Memory B cell (primary cell): ENCODE results near the gene IL17C.

Experiments
- ATAC-seq: fragments of 150-1000 bp; cut with Tn5 transposase; 2 replicates; pipeline ENCODE4 v1.10.0; 2021; ENCODE audit warnings: low read depth, mild to moderate bottlenecking, moderate library complexity
- DNase-seq, 2 donors: peaks; one replicate each; pipeline ENCODE4 v3.0.0; 2022; ENCODE audit warnings: low spot score in 2 of 2
- H3K27ac Mint-ChIP-seq: one replicate; pipeline ENCODE4 v1.8.0; 2022; ENCODE audit warnings: mild to moderate bottlenecking, moderate library complexity, mixed read lengths
- H3K27me3 Mint-ChIP-seq: one replicate; pipeline ENCODE4 v1.8.0; 2022; ENCODE audit warnings: mixed read lengths
- H3K36me3 Mint-ChIP-seq: one replicate; pipeline ENCODE4 v1.8.0; 2022; ENCODE audit warnings: mild to moderate bottlenecking, mixed read lengths
- H3K4me1 Mint-ChIP-seq: one replicate; pipeline ENCODE4 v1.8.0; 2022; ENCODE audit warnings: mixed read lengths
- H3K4me3 Mint-ChIP-seq: one replicate; pipeline ENCODE4 v1.8.0; 2022; ENCODE audit warnings: mild to moderate bottlenecking, moderate library complexity, mixed read lengths
- H3K9me3 Mint-ChIP-seq: one replicate; pipeline ENCODE4 v1.8.0; 2022; ENCODE audit warnings: mixed read lengths

Gene IL17C

DNA sequence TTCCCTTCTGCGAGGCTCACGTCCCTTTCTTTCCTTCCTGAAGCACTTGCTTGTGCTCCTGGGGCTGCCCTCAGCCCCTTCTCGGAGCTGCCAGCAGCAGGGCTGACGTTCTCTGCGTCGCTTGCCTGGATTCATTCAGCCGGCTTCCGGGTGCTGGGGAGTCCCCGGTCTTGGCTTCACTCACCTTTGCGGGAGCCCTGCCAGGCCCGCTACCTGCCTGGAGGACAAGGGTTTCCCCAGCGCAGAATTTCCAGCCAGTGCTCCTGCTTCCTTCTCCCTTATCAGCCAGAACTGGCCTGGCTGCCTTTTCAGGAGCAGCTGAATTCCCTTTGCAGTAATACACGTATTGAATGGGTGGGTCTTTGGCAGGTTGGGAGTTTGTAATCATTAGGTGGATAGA is 22.1 kb upstream of the IL17C start:
- no peaks in the 10 kb centered on the region for H3K27me3 Mint-ChIP-seq
- no peak overlapping the region for H3K27ac Mint-ChIP-seq
- peaks cover 7% of the 10 kb centered on the region for H3K4me1 Mint-ChIP-seq
- no peaks in the 10 kb centered on the region for H3K9me3 Mint-ChIP-seq
- H3K4me3 Mint-ChIP-seq = no peak overlapping the region
- peaks cover 22% of the 10 kb centered on the region for H3K36me3 Mint-ChIP-seq
- no peak for DNase-seq
- no peak for ATAC-seq

DNA sequence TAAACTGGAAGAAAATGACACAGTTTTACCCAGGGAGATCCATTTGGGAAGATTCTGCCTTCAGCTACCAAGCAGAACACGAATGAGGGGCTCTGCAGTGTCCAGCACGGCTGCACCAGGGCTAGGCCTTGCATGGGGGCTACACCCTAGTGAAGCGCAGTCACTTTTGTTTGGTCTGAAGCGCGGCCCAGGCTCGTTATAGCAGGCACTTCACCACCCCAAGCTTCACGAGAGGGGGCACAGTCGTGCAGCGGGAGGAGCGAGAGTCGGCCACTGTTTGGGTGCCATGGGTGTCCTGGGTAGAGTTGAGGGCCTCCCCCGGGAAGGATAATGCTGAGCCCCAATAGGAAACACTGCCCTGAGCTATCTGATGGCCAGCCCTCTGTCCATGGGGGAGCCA is 21.6 kb upstream of the IL17C start:
- no peak for ATAC-seq
- H3K27me3 Mint-ChIP-seq = no peaks in the 10 kb centered on the region
- H3K4me3 Mint-ChIP-seq = no peak overlapping the region
- DNase-seq = no peak
- no peaks in the 10 kb centered on the region for H3K9me3 Mint-ChIP-seq
- H3K36me3 Mint-ChIP-seq = peaks cover 22% of the 10 kb centered on the region
- H3K4me1 Mint-ChIP-seq = peaks cover 7% of the 10 kb centered on the region
- H3K27ac Mint-ChIP-seq = no peak overlapping the region

DNA sequence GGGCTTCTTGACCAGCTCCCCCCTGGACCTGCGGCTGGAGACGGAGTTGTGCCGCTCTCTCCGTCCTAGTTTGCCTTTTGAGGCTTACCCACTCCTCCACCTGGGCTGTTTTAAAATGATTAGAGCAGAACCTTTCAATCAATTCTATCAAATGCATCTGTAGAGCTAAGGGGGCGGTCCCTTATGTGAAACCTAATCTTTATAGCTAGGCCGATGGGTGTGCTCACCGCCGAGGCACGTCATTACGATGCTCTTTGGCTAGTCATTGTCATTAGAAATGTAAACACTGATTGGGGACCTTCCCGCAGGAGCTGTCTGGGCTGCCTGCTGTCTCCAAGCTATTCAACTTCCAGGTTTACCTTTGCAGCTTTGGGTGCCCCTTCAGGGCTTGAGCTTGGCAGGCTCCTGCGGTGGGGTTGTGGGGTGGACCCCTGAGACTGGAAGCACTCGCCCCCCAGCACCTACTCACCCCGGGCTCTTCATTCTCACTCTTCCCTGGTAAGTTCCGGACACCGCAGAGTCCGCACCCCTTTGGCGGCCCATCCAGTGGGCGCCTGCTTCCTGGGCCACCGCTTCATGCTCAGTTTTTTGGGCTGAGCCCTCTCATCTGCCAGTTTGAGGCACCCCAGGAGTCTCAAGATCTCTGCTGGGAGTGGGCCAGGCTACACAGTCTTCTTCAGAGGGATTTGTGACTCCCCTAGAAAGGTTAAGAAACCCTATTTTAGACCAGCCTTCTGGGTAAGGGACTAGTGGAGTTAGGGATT is 20.9 kb upstream of the IL17C start:
- no peak overlapping the region for H3K4me3 Mint-ChIP-seq
- peaks cover 7% of the 10 kb centered on the region for H3K4me1 Mint-ChIP-seq
- peaks cover 23% of the 10 kb centered on the region for H3K36me3 Mint-ChIP-seq
- H3K27ac Mint-ChIP-seq = no peak overlapping the region
- ATAC-seq (no peak), DNase-seq (no peak)
- no peaks in the 10 kb centered on the region for H3K9me3 Mint-ChIP-seq
- H3K27me3 Mint-ChIP-seq = no peaks in the 10 kb centered on the region

DNA sequence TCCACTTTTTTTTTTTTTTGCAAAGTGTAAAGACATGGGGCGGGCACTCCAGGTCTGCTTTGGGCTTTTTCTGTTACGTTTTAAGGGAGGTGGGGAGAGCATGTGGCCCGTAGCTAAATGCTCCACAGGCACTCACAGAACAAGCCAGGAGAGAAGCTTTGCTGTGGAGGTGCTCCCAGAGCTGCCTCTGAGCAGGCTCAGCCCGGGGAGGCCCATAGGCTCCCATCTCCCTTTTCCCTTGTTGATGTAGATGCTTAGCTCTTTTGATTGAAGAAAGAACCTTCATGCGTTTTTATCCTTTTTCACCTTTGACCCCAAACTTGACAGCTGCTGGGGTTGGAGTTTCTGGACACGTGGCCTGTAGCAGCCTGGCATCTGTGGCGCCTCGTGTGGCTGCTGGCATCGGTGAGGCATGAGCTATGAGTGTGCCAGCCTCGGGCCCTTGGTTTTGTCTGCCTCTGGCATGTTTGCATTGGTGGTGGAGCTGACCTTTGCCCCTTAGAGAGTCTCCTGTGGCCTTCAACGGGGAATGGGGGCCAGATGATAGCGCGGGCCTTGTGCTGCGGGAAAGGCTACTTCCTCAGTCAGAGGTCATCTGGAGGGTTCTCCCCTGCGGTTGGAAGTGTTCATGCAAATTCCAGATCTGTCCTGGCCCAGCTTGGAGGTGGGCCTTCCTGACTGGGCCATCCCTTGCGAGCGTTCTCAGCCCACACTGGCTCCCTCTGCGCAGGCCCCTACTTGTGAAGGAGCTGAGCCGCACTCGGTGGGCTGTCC is 20.0 kb upstream of the IL17C start:
- no peak overlapping the region for H3K27ac Mint-ChIP-seq
- peaks cover 26% of the 10 kb centered on the region for H3K36me3 Mint-ChIP-seq
- H3K4me1 Mint-ChIP-seq = peaks cover 10% of the 10 kb centered on the region
- ATAC-seq (no peak), DNase-seq (no peak)
- no peaks in the 10 kb centered on the region for H3K27me3 Mint-ChIP-seq
- no peak overlapping the region for H3K4me3 Mint-ChIP-seq
- no peaks in the 10 kb centered on the region for H3K9me3 Mint-ChIP-seq

DNA sequence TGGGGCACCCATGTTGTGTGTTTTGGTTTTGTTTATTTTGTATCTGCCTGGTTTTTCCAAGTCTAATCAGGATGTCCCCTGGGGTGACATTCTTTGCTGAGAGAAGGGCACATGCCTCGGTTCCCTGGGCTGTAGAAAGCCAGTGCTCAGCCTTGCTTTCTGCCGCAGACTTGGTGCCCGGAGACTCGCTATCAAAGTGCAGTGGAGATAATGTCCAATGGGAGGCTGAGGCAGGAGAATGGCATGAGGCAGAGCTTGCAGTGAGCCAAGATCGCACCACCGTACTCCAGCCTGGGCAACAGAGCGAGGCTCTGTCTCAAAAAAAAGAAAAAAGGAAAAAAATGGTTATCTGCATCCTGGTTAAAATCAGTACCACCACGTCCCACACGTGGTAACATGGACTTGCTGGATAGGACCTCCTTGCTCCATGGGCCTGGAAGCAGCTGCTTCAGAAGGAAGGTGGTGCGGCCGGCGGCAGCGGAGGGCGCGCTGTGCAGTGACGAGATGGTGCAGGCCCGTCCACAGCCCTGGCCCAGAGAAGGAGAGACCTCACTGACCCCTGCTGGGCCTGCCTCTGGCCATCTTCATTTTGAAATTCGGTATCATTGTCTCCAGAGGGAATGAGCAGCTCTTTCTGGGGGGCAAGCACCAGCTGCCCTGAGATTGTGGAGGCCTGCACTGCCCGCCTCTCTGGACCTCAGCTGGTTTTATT is 19.3 kb upstream of the IL17C start:
- Mint-ChIP-seq H3K4me1 (peaks cover 10% of the 10 kb centered on the region), H3K9me3 (no peaks in the 10 kb centered on the region), H3K36me3 (peaks cover 25% of the 10 kb centered on the region), H3K4me3 (no peak overlapping the region), H3K27ac (no peak overlapping the region), H3K27me3 (no peaks in the 10 kb centered on the region)
- ATAC-seq (no peak), DNase-seq (no peak)

DNA sequence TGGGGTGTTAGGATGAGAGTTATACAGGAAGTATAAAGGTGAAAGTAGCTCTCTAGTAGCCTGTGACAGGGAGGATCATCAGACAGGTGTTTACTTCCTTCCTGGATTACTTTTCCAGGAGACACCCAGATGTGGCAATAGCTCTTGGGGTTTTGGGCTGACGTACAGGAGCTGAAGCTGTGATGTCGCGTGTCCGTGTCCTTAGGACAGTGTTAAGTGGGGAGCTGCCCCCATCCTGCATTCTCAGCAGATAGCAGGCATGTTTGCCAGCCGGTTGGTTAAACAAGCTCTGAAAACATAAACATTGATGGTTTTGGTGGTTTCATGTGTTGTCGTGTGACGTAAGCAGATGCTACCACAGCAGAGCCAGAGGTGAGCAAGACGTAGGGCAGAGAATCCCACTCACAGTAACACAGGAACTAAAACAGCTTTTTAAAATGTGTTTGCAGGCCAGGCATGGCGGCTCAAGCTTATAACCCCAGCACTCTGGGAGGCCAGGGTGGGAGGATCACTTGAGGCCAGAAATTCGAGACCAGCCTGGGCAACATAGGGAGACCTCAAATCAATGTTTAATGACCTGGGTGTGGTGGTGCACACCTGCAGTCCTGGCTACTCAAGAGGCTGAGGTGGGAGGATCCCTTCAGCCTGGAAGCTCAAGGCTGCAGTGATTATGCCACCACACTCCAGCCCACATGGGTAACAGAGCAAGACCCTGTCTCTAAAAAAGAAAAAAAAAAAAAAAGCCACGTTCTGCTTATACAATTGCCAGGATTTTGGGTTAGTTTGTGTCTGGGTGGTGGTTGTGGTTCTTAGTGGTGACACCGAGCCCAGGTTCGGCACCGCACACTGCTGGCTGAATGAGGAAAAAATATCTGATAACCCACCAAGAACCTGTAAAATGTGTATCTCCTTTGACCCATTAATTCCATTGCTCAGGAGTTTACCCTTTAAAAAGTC is 18.2 kb upstream of the IL17C start:
- Mint-ChIP-seq H3K4me3 (no peak overlapping the region), H3K36me3 (peaks cover 18% of the 10 kb centered on the region), H3K9me3 (no peaks in the 10 kb centered on the region), H3K4me1 (peaks cover 9% of the 10 kb centered on the region), H3K27me3 (no peaks in the 10 kb centered on the region), H3K27ac (peak overlapping the region; percentile 35)
- DNase-seq (no peak), ATAC-seq (peak; percentile 15)

DNA sequence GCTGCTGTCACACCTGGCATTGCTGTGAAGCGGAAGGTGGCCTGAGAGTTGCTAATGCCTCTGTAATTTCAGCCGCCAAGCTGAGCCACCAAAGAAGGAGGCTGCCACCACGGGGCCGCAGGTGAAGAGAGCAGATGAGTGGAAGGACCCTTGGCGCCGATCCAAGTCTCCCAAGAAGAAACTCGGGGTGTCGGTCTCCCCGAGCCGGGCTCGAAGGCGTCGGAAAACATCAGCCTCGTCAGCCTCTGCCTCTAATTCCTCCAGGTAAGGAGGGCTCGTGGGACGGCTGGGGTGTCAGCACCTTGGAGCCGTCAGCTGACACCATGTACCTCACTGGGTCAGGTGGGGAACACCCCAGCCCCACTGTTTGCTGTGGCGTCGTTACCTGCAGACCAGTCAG is 16.2 kb upstream of the IL17C start:
- no peak overlapping the region for H3K4me3 Mint-ChIP-seq
- H3K27me3 Mint-ChIP-seq = no peaks in the 10 kb centered on the region
- ATAC-seq (no peak), DNase-seq (no peak)
- H3K9me3 Mint-ChIP-seq = no peaks in the 10 kb centered on the region
- peaks cover 16% of the 10 kb centered on the region for H3K36me3 Mint-ChIP-seq
- peaks cover 3% of the 10 kb centered on the region for H3K4me1 Mint-ChIP-seq
- no peak overlapping the region for H3K27ac Mint-ChIP-seq

DNA sequence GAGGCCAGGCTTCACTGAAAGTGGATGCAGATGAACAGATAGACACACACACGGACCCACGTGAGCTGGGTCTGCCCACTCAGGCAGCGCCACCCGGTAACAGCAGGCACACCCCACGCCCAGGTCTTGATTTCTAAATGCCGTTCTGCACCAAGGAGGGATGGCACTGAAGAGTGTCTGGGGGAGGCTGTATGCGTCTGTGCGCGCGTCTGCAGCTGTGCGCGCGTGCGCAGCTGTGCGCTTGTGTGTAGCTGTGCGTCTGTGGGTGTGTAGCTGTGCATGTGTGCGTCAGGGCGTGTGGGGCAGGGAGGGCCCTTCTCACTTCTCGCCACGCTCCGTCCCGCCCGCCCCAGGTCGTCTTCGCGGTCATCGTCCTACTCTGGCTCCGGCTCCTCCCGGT is 15.5 kb upstream of the IL17C start:
- Mint-ChIP-seq H3K36me3 (peaks cover 14% of the 10 kb centered on the region), H3K4me3 (no peak overlapping the region), H3K9me3 (no peaks in the 10 kb centered on the region), H3K27ac (no peak overlapping the region), H3K27me3 (no peaks in the 10 kb centered on the region), H3K4me1 (peaks cover 3% of the 10 kb centered on the region)
- DNase-seq (no peak), ATAC-seq (no peak)

DNA sequence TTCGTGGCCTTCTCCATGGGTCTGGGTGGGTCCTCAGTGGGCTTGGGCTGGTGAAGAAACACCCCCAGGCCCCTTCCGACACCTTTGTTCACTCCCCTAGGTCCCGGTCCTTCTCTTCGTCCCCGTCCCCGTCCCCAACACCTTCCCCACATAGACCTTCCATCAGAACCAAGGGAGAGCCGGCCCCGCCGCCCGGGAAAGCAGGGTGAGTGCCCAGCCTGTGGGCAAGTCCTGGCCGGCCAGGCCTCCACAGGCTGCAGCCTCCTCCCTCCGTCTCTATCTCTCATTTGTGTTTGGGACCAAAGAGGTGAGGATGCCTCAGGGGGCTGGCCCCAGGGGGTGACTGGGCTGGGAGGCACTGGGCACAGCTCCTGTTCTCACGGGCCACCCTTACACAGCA is 14.5 kb upstream of the IL17C start:
- no peak for ATAC-seq
- Mint-ChIP-seq H3K27ac (no peak overlapping the region), H3K36me3 (peaks cover 14% of the 10 kb centered on the region)

DNA sequence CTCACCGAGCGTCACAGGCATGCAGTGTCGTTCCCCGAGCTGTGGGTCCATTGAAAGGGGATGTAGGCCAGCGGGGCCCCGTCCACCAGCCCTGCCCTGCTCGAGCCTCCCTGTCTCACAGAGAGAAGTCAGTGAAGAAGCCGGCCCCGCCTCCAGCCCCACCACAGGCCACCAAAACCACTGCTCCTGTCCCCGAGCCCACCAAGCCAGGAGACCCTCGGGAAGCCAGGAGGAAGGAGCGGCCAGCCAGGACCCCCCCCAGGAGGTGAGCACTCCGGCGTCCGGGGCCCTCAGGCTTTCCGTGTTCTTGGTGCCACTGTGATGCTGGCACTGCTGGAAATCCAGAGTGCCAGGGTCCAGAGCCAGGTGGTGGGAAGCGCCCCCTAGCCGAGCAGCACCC is 13.9 kb upstream of the IL17C start:
- no peaks in the 10 kb centered on the region for H3K9me3 Mint-ChIP-seq
- DNase-seq (no peak), ATAC-seq (no peak)
- H3K4me3 Mint-ChIP-seq = no peak overlapping the region
- H3K27ac Mint-ChIP-seq = no peak overlapping the region
- H3K4me1 Mint-ChIP-seq = peaks cover 3% of the 10 kb centered on the region
- peaks cover 14% of the 10 kb centered on the region for H3K36me3 Mint-ChIP-seq
- no peaks in the 10 kb centered on the region for H3K27me3 Mint-ChIP-seq

More for the DNA sequence above, 14.5 kb upstream of the IL17C start:
- Mint-ChIP-seq H3K4me1 (peaks cover 3% of the 10 kb centered on the region), H3K9me3 (no peaks in the 10 kb centered on the region), H3K27me3 (no peaks in the 10 kb centered on the region), H3K4me3 (no peak overlapping the region)
- no peak for DNase-seq

DNA sequence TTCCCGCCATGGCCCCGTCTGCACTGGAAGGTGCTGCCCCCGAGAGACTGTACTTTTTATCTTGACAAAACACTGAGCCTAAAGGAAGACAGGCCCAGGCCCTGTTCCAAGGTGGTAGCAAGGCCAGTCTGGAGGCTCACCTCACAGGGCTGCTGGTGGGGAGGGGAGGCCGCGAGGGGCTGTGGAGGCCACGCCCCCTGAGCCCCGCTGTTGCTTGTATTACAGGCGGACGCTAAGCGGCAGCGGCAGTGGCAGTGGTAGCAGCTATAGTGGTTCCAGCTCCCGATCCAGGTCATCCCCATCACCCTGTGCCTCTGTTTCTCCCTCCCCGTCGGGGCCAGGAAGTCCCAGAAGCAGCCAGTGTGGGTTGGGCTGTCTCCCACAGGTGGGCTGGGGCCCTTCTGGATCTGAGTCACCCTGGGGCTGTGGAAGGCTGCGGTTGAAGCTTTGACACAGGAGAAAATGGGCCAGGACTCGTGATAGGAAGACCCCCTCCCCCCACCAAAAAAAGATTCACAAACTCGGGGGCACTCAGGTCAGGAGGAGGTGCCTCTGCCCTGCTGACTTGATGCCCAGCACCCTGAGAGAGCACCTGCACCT is 13.3 kb upstream of the IL17C start:
- H3K9me3 Mint-ChIP-seq = no peaks in the 10 kb centered on the region
- no peak overlapping the region for H3K4me3 Mint-ChIP-seq
- no peaks in the 10 kb centered on the region for H3K27me3 Mint-ChIP-seq
- no peak for ATAC-seq
- H3K4me1 Mint-ChIP-seq = peaks cover 3% of the 10 kb centered on the region
- no peak overlapping the region for H3K27ac Mint-ChIP-seq
- no peak for DNase-seq
- H3K36me3 Mint-ChIP-seq = peaks cover 14% of the 10 kb centered on the region

DNA sequence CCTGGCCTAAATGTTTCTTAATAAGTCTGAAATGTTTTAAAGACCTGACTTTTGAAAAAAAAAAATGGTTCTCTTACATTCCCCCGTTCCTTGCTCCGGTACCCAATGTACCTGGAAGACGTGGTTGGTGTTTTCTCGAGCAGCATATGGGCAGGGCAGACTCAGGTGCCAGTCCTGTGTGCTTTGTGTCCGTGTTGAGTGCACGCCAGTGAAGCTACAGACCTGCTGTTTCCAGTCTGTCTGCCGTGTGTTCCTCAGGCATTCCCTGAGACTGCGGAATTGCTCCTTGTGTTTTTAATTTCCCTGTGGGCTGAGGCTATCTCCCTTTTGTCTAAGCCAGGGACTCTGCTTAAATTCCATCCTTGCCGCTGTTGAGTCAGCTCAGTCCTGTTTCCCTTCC is 11.7 kb upstream of the IL17C start:
- no peak overlapping the region for H3K4me3 Mint-ChIP-seq
- no peaks in the 10 kb centered on the region for H3K9me3 Mint-ChIP-seq
- ATAC-seq = no peak
- no peak for DNase-seq
- no peaks in the 10 kb centered on the region for H3K27me3 Mint-ChIP-seq
- H3K36me3 Mint-ChIP-seq = peaks cover 14% of the 10 kb centered on the region
- H3K27ac Mint-ChIP-seq = no peak overlapping the region
- peaks cover 3% of the 10 kb centered on the region for H3K4me1 Mint-ChIP-seq
